ENCODE measurements around the gene WNT7B.
A peak's percentile ranks its signal among the peaks of the same experiment; 100 is the strongest.

Gene WNT7B

DNA sequence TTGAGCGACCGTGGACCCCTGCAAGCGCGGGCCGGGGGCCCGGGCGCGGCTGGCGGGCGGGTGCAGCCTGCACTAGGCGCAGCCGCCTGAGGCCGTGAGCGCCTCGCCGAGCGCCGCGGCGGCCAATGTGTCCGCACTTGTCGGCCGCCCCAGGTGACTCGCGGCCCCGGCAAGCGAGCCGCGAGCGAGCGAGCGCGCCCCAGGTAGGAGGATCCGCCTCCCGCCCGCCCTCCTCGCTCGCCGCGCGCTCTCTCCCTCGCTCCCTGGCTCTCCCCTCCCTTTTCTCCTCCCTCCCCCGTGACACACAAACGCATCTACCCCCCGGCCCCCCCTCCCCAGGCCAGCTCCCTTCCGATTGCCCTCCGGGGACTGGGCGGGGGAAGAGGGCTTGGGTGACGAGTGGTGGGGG is at the start of gene WNT7B:
TSS of gene WNT7B (minus strand) at position 160 of the 409 bp plus-strand sequence. CDS start 408 bp downstream, outside the sequence.
- no peak within 1 kb of the TSS for H3K27ac Mint-ChIP-seq
- no peaks in the 10 kb centered on the region for H3K36me3 Mint-ChIP-seq (ENCODE audit: low read depth)
- TF ChIP-seq, protein P1, sequence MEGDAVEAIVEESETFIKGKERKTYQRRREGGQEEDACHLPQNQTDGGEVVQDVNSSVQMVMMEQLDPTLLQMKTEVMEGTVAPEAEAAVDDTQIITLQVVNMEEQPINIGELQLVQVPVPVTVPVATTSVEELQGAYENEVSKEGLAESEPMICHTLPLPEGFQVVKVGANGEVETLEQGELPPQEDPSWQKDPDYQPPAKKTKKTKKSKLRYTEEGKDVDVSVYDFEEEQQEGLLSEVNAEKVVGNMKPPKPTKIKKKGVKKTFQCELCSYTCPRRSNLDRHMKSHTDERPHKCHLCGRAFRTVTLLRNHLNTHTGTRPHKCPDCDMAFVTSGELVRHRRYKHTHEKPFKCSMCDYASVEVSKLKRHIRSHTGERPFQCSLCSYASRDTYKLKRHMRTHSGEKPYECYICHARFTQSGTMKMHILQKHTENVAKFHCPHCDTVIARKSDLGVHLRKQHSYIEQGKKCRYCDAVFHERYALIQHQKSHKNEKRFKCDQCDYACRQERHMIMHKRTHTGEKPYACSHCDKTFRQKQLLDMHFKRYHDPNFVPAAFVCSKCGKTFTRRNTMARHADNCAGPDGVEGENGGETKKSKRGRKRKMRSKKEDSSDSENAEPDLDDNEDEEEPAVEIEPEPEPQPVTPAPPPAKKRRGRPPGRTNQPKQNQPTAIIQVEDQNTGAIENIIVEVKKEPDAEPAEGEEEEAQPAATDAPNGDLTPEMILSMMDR (IDR thresholded peaks at IDR 0.05) = no peak
- H3K4me3 Mint-ChIP-seq = peak within 1 kb of the TSS; percentile 71
- peaks cover 59% of the 10 kb centered on the region for H3K27me3 Mint-ChIP-seq (ENCODE audit: low read depth, poor library complexity)
- peaks cover 5% of the 10 kb centered on the region for H3K4me1 Mint-ChIP-seq
- no peak for DNase-seq
- H3K9me3 Mint-ChIP-seq = no peaks in the 10 kb centered on the region

DNA sequence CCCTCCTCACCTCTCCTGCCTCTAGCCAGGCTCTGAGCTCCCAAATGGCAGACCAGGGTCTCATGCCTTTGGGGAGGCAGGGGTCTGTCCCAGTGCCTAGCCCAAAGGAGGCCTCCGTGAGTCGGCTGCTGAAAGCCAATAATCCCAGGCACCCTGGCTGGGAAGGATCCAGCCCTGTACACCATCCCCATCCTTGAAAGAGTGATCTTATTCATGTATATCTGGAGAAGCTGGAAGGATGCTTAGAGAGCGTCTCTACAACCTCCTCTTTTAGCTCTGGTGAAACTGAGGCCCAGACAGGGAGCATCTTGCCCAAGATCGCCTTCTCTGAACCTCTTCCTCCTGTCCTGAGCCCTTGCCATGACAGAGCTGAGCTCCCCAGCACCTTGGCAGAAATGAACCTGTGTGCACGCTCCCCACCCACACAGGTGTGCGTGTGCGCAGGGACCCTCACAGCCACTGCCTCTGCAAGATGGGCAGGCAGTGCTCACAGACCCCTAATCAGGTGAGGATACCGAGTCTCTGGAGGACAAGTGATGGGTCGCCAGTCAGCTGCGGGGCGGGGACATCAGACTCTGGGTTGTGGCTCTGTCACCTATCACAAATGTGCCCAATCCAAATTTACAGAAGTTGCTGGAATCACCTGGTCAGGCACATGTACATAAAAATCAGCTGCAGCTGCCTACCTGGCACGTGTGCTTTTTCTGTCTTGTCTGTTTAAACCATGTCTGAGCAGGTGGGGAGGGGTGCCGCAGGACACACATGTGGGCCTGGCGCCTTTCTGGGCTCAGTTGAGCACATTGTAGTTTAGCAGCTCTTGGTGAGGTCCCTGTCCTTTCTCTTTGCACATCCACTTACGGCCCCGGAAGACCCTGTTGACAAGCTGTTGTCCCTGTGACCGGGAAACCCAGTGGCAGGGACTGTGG is 49.3 kb upstream of the WNT7B start:
- Mint-ChIP-seq H3K27me3 (ENCODE audit: low read depth, poor library complexity) (peaks cover 88% of the 10 kb centered on the region), H3K27ac (no peak overlapping the region), H3K4me1 (peaks cover 14% of the 10 kb centered on the region), H3K4me3 (peak overlapping the region; percentile 73), H3K9me3 (no peaks in the 10 kb centered on the region), H3K36me3 (ENCODE audit: low read depth) (no peaks in the 10 kb centered on the region)
- no peak for DNase-seq
- TF ChIP-seq, protein P1 (IDR thresholded peaks at IDR 0.05) = no peak

DNA sequence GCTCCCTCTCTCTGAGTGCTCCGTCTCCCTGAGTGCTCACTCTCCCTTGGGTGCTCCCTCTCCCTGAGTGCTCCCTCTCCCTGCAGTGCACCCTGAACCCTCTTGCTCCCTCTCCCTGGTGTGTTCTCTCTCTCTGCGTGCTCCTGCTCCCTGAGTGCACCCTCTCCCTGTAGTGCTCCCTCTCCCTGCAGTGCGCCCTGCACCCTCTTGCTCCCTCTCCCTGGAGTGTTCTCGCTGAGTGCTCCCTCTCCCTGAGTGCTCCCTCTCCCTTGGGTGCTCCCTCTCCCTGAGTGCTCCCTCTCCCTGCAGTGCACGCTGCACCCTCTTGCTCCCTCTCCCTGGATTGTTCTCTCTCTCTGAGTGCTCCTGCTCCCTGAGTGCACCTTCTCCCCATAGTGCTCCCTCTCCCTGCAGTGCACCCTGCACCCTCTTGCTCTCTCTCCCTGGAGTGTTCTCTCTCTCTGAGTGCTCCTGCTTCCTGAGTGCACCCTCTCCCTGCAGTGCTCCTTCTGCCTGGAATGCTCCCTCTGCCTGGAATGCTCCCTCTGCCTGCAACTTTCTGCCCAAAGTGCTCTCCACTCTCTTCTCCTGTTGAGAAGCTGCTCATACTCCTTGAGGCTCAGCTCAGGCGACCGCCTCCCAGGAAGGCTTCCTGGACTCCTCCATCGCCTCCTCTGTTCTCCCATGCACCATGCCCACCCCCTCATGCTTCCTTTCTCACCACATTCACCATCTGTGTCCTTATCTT is 48.4 kb upstream of the WNT7B start:
- Mint-ChIP-seq H3K4me1 (peaks cover 6% of the 10 kb centered on the region), H3K27ac (no peak overlapping the region), H3K27me3 (ENCODE audit: low read depth, poor library complexity) (peaks cover 91% of the 10 kb centered on the region), H3K36me3 (ENCODE audit: low read depth) (no peaks in the 10 kb centered on the region), H3K4me3 (no peak overlapping the region), H3K9me3 (no peaks in the 10 kb centered on the region)
- no peak for DNase-seq
- TF ChIP-seq, protein P1 (IDR thresholded peaks at IDR 0.05) = no peak

DNA sequence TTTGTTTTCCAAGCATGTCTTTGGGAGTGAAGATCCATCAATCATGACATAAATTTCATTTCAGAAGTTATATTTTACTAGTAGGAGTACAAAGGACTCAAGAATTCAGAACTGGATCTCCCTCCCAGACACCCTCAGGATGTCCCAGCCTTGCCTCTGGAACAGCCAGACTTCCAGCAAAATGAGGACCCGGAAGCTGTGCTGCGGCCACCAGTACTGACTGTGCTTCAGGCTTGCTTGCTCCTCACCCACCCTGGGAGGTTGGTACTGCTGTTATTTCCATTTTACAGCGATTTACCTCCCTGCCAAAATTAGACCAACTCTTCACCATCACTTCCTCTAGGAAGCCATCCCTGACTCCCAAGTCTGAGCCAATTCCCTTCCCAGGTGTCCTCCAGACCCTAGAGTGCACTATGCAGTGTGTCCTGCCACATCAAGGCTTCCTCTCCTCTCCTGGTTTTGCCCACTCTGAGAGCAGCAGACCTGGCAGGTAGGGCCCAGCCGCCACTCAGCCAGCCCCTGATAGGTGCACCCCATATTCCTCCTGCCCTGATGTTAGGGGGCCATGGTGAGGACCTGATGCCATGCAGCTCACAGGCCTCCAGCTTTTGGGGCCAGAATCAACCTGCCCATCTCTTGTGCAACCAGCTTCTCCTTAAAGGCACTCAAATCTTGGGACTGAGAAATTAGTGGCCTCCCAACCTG is 47.3 kb upstream of the WNT7B start:
- Mint-ChIP-seq H3K4me3 (no peak overlapping the region), H3K27ac (no peak overlapping the region), H3K4me1 (peaks cover 4% of the 10 kb centered on the region), H3K9me3 (no peaks in the 10 kb centered on the region), H3K36me3 (ENCODE audit: low read depth) (no peaks in the 10 kb centered on the region), H3K27me3 (ENCODE audit: low read depth, poor library complexity) (peaks cover 87% of the 10 kb centered on the region)
- no peak for DNase-seq
- TF ChIP-seq, protein P1 (IDR thresholded peaks at IDR 0.05) = no peak

DNA sequence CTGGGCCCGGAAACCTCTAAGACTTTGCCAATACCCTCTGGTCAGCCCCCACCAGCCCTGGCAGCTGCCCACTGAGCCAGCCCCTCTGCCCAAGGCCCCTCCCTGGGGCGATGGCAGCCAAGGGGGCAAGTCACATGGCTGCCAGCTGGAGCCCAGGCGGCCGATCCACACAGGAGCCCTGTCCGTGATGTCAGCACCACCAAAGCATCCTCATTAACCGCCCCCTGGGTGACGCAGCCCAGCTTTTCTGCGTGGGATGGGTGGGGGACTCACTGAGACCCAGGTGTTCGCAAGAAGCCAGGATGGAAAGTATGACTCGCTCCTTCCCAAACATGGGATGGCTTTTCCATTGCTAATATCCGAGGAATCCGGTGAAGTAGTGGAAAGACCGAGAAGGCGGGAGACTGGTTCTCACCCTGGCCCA is 46.6 kb upstream of the WNT7B start:
- no peak for DNase-seq
- H3K27ac Mint-ChIP-seq = no peak overlapping the region

More for the DNA sequence above, 46.6 kb upstream of the WNT7B start:
- TF ChIP-seq, protein P1 (IDR thresholded peaks at IDR 0.05) = no peak
- H3K27me3 Mint-ChIP-seq (ENCODE audit: low read depth, poor library complexity) = peaks cover 81% of the 10 kb centered on the region
- no peaks in the 10 kb centered on the region for H3K36me3 Mint-ChIP-seq (ENCODE audit: low read depth)
- H3K4me1 Mint-ChIP-seq = peaks cover 4% of the 10 kb centered on the region
- no peak overlapping the region for H3K4me3 Mint-ChIP-seq
- peaks cover 2% of the 10 kb centered on the region for H3K9me3 Mint-ChIP-seq

Measured in nephron progenitor cell (in vitro differentiated cells).